KOPT-K1 (cell line): ENCODE data around the gene KIRREL3.

ENCODE experiments used
- H3K27ac ChIP-seq: fragments of 200-600 bp; sonication (generic); 2 replicates; pipeline ENCODE4 v1.5.1; 2016; ENCODE audit warnings: antibody characterized with exemption, mild to moderate bottlenecking, low read depth, low read length; ENCODE audit not compliant: poor library complexity, severe bottlenecking
- H3K36me3 ChIP-seq: fragments of 200-600 bp; sonication (generic); 2 replicates; pipeline ENCODE4 v1.5.1; 2017; ENCODE audit warnings: antibody characterized with exemption, mild to moderate bottlenecking, low read length, moderate library complexity; ENCODE audit not compliant: insufficient read depth
- H3K9me3 ChIP-seq: fragments of 200-600 bp; sonication (generic); 2 replicates; pipeline ENCODE4 v1.5.1; 2017; ENCODE audit warnings: antibody characterized with exemption, low read length, mild to moderate bottlenecking; ENCODE audit not compliant: insufficient read depth, poor library complexity, severe bottlenecking

Gene KIRREL3

DNA sequence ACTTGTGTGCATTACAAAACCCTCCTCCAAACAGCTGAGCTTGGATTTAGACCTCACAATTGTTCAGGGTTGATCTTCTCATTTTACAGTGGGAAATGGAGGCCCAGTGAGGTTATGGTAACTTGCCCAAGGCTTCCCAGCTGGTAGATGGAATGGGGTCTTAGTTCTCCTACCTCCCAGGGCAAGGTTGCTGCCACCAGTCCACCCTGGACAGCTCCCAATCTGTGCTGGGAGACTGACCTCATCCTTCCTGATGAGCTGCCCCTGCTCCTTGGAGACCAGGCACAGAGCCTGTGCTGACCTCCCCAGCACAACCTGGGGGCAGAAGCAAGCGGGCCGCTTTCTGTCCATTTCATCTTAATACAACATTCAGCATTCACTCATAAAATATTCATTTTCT is 454.4 kb downstream of the KIRREL3 start:
- H3K27ac ChIP-seq: no peak overlapping the region
- no peaks in the 10 kb centered on the region for H3K36me3 ChIP-seq
- H3K9me3 ChIP-seq: no peaks in the 10 kb centered on the region

- H3K36me3 ChIP-seq: no peaks in the 10 kb centered on the region
- H3K27ac ChIP-seq: no peak overlapping the region
- H3K9me3 ChIP-seq: no peaks in the 10 kb centered on the region
Observed at GRCh38 chr11:126545057-126545555, 455.5 kb downstream of the KIRREL3 start.

- Histone ChIP-seq H3K27ac (no peak overlapping the region), H3K9me3 (no peaks in the 10 kb centered on the region), H3K36me3 (no peaks in the 10 kb centered on the region)
Observed at GRCh38 chr11:126544108-126545056, 456.2 kb downstream of the KIRREL3 start.

DNA sequence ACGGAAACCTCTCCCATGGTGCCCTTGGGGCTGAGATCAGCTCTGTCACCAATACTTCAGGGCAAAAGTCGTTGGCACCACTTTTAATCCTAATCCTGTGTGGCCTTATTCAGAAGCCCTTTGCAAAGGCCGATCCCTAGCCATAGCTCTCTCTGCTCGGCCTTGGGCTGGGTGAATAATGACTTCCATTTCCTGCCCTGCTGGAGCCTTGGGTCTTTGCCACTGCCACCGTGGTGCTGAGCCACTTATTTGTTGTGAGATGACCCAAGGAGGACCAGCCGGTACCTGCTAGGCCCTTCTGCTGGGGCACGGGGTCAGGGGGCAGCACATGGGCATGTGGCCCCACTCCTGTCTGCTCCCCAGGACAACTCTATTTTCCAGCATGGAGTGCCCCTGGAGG is 456.9 kb downstream of the KIRREL3 start:
- H3K9me3 ChIP-seq: no peaks in the 10 kb centered on the region
- no peak overlapping the region for H3K27ac ChIP-seq

DNA sequence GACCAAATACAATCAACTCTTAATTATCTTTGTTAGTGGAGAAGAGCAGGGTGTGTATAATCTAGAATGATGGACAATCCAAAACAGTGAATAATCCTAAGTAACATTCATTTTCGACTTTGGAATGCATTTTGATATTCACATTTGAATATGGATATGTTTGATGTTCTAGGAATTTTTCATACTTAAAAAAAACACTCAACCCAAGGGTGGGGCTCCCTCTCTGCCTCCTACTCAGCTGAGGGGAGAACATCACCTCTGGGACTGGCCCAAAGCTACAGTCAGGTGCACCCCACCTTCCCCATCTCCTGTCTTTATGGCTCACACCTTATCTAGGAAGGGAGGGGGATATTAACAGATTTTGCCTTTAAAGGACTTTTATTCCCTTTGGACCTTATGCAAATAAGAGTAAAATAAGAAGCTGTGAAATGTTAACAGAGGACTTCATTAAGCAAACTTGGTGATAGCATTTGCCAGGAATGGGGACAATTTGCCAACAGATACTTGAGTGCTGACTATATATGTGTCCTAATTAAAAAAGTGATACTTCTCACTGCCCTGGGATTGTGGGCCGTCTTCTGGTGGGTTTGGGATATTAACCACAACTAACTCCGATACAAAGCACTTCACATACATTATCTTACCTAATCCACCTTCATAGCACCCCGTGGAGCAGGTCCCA is 458.1 kb downstream of the KIRREL3 start:
- Histone ChIP-seq H3K36me3 (no peaks in the 10 kb centered on the region), H3K9me3 (no peaks in the 10 kb centered on the region), H3K27ac (no peak overlapping the region)

More for the DNA sequence above, 456.9 kb downstream of the KIRREL3 start:
- no peaks in the 10 kb centered on the region for H3K36me3 ChIP-seq

DNA sequence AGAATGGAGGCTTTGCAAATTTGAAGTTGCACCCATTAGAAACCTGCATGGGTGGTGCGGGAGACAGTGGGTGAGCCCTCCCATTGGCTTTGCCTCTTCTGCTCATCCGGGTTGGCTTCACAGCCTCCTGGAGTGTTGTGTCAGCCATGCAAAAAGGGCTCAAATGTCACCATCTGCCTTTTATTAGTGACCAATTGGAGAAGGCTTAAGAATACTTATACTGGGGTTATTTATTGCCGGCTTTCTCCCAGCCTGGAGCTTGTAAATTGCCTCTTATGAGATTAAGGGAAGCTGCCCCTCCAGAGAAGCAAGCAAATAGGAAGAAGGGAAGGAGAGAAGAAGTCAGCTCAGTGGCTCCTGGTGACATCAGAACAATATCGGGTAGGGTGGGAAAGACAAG is 462.5 kb downstream of the KIRREL3 start:
- H3K36me3 ChIP-seq: no peaks in the 10 kb centered on the region
- no peak overlapping the region for H3K27ac ChIP-seq
- H3K9me3 ChIP-seq: no peaks in the 10 kb centered on the region

- H3K27ac ChIP-seq: no peak overlapping the region
- H3K9me3 ChIP-seq: no peaks in the 10 kb centered on the region
- no peaks in the 10 kb centered on the region for H3K36me3 ChIP-seq
Observed at GRCh38 chr11:126537492-126537891, 463.1 kb downstream of the KIRREL3 start.

GRCh38 chr11:126534141-126534805 is 466.3 kb downstream of the KIRREL3 start:
- Histone ChIP-seq H3K9me3 (no peaks in the 10 kb centered on the region), H3K36me3 (no peaks in the 10 kb centered on the region), H3K27ac (no peak overlapping the region)

DNA sequence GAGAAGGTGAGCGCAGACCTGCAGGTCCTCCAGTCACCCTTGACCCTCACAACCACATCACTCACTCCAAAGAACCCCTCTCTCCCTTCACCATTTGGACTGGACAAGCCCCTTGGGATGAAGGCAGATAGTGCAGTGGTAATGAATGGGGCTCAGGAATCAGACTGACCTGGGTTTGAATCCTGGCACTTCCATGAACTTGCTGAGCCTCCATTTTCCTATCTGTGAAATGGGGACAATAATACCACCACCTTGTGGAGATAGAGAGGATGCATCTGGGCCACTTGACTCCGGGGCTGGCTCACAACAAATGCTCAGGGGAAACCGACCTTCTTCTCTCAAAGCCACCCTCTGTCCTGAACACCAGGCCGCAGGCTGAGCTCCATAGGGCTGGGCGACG is 467.0 kb downstream of the KIRREL3 start:
- Histone ChIP-seq H3K27ac (no peak overlapping the region), H3K9me3 (no peaks in the 10 kb centered on the region), H3K36me3 (no peaks in the 10 kb centered on the region)

- H3K27ac ChIP-seq: no peak overlapping the region
- no peaks in the 10 kb centered on the region for H3K9me3 ChIP-seq
- H3K36me3 ChIP-seq: no peaks in the 10 kb centered on the region
Observed at GRCh38 chr11:126530416-126530815, 470.2 kb downstream of the KIRREL3 start.

DNA sequence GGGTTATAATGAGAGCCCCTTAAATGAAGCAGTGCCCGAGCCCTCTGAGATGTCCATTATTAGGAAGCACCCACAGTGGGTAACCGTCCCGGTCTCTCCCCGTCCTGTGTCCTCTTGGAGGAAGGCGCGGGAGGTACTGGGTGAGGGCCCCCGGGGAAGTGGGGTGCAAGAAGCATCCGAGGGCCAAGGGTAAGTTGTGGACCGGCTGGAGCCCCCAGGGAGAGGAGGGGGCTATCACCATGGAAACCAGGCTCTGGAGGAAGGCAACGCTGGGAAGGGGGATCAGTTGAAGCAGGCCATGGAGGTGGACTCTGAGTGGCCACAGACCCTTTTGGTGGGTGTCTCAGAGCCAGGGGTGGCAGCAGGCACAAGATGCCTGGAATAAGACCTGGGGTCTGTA is 471.5 kb downstream of the KIRREL3 start:
- no peak overlapping the region for H3K27ac ChIP-seq
- no peaks in the 10 kb centered on the region for H3K36me3 ChIP-seq
- H3K9me3 ChIP-seq: no peaks in the 10 kb centered on the region

- Histone ChIP-seq H3K36me3 (no peaks in the 10 kb centered on the region), H3K27ac (no peak overlapping the region), H3K9me3 (no peaks in the 10 kb centered on the region)
Observed at GRCh38 chr11:126528075-126528474, 472.5 kb downstream of the KIRREL3 start.

DNA sequence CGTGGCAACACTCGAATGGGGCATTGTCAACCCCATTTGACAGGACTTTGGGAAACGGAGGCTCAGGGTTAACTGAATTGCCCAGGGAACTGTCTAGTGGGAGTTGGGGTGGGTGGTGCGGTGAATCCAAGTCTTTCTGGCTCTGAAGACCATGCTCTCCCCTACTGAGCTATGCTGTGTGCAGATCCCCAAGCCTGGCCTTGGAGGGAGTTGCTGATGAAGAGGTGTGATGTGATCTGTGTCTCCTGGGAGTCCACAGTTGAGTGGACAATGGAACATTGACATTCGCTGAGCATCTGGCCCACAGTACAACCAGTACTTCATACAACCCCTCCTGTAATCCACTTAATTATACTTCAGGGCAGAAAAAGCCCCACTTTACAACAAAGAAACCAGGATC is 472.9 kb downstream of the KIRREL3 start:
- Histone ChIP-seq H3K36me3 (no peaks in the 10 kb centered on the region), H3K9me3 (no peaks in the 10 kb centered on the region), H3K27ac (no peak overlapping the region)

DNA sequence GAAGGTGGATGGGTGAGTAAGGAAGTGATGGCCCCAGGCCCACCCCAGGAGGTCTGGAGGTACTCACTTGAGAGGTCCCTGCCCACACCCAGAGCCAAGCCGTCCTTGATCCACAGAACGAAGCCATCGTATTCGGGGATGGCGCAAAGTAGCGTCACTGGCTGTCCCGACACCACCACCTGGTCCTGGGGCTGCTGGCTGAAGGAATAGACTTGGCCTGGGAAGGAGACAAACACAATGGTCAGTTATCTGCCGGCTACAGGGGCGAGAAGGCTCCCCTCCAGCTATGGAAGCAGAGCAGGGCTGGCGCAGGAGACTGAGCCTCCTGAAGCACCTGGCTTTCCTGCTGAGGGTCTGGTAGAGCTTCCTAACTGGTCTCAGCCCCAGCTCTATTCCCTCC is 474.1 kb downstream of the KIRREL3 start:
- Histone ChIP-seq H3K27ac (no peak overlapping the region), H3K9me3 (no peaks in the 10 kb centered on the region), H3K36me3 (no peaks in the 10 kb centered on the region)

DNA sequence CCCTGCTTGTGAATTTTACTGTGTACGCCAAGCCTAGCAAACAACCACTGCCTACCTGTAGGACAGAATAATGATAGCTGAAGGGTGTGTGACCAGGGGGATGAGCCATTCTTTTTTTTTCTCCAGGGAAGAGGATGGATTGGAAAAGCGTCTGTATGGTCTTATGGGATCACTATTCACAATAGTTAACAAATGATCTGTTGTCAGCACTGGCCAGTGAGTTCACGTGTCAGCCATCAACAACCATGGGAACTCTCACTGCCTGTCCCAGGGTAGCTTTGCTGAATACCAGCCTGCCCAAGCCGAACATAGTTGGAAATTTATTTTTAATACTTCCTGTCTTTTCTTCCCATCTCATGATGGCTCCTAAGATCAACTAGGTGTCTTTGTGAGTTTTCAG is 474.9 kb downstream of the KIRREL3 start:
- H3K9me3 ChIP-seq: no peaks in the 10 kb centered on the region
- no peak overlapping the region for H3K27ac ChIP-seq
- no peaks in the 10 kb centered on the region for H3K36me3 ChIP-seq
